Heart left ventricle (tissue), 16 donors: ENCODE data around the gene NUTM1. TPM values are rescaled to one million over a fixed set of nuclear protein-coding genes. Genes with fewer than 3 reads are reported as not detected.

Source experiments
- ATAC-seq, 4 donors: fragments of 200-7000 bp; cut with Tn5 transposase; one replicate each; pipeline ENCODE4 v1.9.1; 2020 to 2022; ENCODE audit warnings: moderate library complexity in 4 of 4, mild to moderate bottlenecking in 3 of 4, moderate number of reproducible peaks in 1 of 4
- DNase-seq, 5 donors: peaks; one replicate each; pipeline ENCODE4 v3.0.0-alpha.2; 2020
- H3K27ac ChIP-seq, 12 donors: fragments of 200-600 bp; sonication (generic) in 4 of 12; one replicate each; pipeline versions ENCODE4 v1.5.0 to v1.8.0; 2016 to 2022; ENCODE audit warnings: mild to moderate bottlenecking in 2 of 12
- H3K27me3 ChIP-seq, 9 donors: fragments of 200-600 bp; sonication (generic) in 2 of 9; one replicate each; pipeline versions ENCODE4 v1.5.1 to v1.8.0; 2016 to 2022; ENCODE audit warnings: mild to moderate bottlenecking in 3 of 9
- H3K36me3 ChIP-seq, 9 donors: fragments of 200-600 bp; sonication (generic) in 2 of 9; one replicate each; pipeline versions ENCODE4 v1.5.0 to v1.8.0; 2018 to 2022; ENCODE audit warnings: mild to moderate bottlenecking in 2 of 9
- H3K4me1 ChIP-seq, 12 donors: fragments of 200-600 bp; sonication (generic) in 4 of 12; one replicate each; pipeline versions ENCODE4 v1.5.0 to v1.8.0; 2016 to 2022; ENCODE audit warnings: mild to moderate bottlenecking in 3 of 12
- H3K4me3 ChIP-seq, 12 donors: fragments of 200-600 bp; sonication (generic) in 4 of 12; one replicate each; pipeline versions ENCODE4 v1.5.0 to v1.8.0; 2017 to 2022; ENCODE audit warnings: mild to moderate bottlenecking in 9 of 12, moderate library complexity in 4 of 12
- H3K9me3 ChIP-seq, 12 donors: fragments of 200-600 bp; sonication (generic) in 4 of 12; one replicate each; pipeline versions ENCODE4 v1.5.0 to v1.8.0; 2016 to 2022; ENCODE audit warnings: mild to moderate bottlenecking in 1 of 12
- CTCF ChIP-seq, 12 donors: fragments of 200-600 bp; sonication (generic) in 4 of 12; IDR thresholded peaks; one replicate each; pipeline versions ENCODE4 v1.5.0 to v1.8.0; 2018 to 2022; ENCODE audit warnings: antibody characterized with exemption in 12 of 12, mild to moderate bottlenecking in 5 of 12
- POLR2A ChIP-seq, 2 donors: fragments of 450-650 bp; IDR thresholded peaks; one replicate each; pipeline ENCODE4 v1.6.1; 2017; ENCODE audit warnings: antibody characterized with exemption in 2 of 2, mild to moderate bottlenecking in 2 of 2, moderate library complexity in 2 of 2
- WGBS, 4 donors: extraction: QIAGEN DNeasy Blood & Tissue Kit in 2 of 4; methylation state at CpG; one replicate each; pipeline versions ENCODE4 v1.1.5 to v1.1.7; 2013 to 2018; 5-methylcytosine and 5-hydroxymethylcytosine counted together
- intact Hi-C, 10 donors: fragments of 100-400 bp; cut with DNase I; formaldehyde crosslinking; loops; one replicate each; pipeline versions ENCODE4 v1.11.1 to v1.14.2; 2022
- long read RNA-seq, 3 donors: library from polyadenylated mRNA; unstranded; transcript quantifications; one replicate each; pipeline ENCODE4 v2.0.0, GENCODE V29; 2020 to 2021
- polyA plus RNA-seq, 2 donors: library from polyadenylated mRNA; stranded (reverse); fragments of 200-250 nt; gene quantifications; one replicate each; pipeline ENCODE4 v1.2.3, GENCODE V29; 2013
- total RNA-seq, 9 donors: library from RNA; depleted of rRNA in 2 of 9; stranded (reverse); fragments of >200 nt in 2 of 9; fragmentation: NEBNext Ultra II Directional in 3 of 9; extraction: Animal tissue kit (Norgen Biotek cat#: 25700) in 3 of 9; gene quantifications; one replicate each; pipeline versions ENCODE4 v1.1.0 to v1.2.4, GENCODE V29; 2016 to 2023
- donor health status: ischemic (EF 13 %, LVEDD 7.1; RV severe dilation, severe dysfunction).
- donor health status: healthy with polysubstance abuse.
- donor health status: DM: no; HTN: yes; CAD: no.
- donor health status: DM: no; HTN: no; CAD: no.
- donor health status: ischemic (EF 25% LVEDD 6.9; RV normal size, moderate dysfunction).
- donor health status: ischemic (EF 25% LVEDD 5.7; RV mildly dilated, moderate dysfunction).
- donor health status: healthy.
- donor health status: DM: yes; HTN: yes; CAD: no.
- donor health status: ischemic (EF 35%, LVEDD 5.7; RV mildly dilated, moderate dysfunction).
- donor health status: nonischemic (EF 11% LVEDD 7.7; RV severe dilation, severe dysfunction).
- donor health status: DM: yes; HTN: yes; CAD: no.
- donor health status: PGD.
- donor health status: ischemic (EF 29% LVEDD 5.4; RV normal size, mild dysfunction).
- donor health status: nonischemic (EF 23%, LVEDD 6.1; RV moderate dilation, normal function).

Gene NUTM1
- total RNA-seq, result not detected
- not detected for polyA plus RNA-seq
- long read RNA-seq, donor 1, result 0 reads
- long read RNA-seq, donor 2, result 0 reads
- long read RNA-seq, donor 3, result 0 reads

DNA sequence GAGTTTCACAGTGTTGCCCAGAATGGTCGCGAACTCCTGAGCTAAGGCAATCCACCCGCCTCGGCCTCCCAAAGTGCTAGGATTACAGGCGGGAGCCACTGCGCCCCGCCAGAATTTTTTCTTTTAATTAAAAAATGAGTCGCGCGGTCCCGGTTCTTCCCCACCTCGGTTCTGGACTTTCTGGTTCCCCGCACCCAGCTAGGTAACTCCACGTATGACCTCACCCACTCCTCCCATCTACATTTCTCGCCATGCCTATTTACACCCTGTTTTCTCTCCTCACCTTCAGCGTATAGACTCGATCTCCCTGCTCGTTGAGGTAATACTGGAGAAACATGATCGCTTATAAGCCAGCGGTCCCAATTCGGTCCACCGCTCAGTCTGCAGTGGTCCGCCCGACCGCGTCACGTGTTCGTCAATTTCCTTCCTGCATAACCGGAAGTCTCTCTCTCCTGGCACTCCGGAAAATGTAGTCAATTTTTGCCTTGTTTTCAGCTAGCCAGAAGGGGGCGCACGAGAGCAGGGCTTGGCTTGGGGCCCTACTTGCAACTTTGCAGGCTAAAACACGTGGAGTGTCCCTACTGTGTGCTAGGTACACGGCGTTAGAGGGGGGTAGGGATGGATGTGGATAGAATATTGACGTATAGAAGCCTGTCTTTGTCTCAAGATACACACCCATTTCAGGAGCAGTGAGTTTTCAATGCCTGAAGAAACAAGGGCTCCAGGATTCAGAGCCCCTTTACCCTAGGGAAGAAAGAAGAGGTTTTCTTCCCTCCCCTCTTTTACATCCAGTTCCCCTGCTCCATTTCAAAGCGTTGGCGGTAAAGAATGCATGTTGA, at the start of gene NUTM1, which contains the start of gene NOP10:
Gene NUTM1 (plus strand): TSS at position 579 of the 839 bp plus-strand sequence. CDS start 382 bp downstream, outside the sequence.
Gene NOP10 (minus strand): TSS at position 400 of the 839 bp plus-strand sequence. CDS start 63 bp downstream, at position 337.
- Histone ChIP-seq H3K9me3 (no peaks in the 10 kb centered on the region), H3K4me1 (peaks cover 0 to 37% (median 15%) of the 10 kb centered on the region in 12 donors), H3K27me3 (no peaks in the 10 kb centered on the region), H3K4me3 (peak within 1 kb of the TSS; percentile 56 to 94 (median 84)), H3K36me3 (peaks cover 0 to 30% (median 18%) of the 10 kb centered on the region in 9 donors), H3K27ac (peak within 1 kb of the TSS; percentile 60 to 96 (median 90))
- intact Hi-C loops, result loop anchor here in 6 of 10 donors (1.0 to 5.0 kb wide), 5 partner anchors 23 to 116 kb away; partner anchors contain the start of genes LPCAT4 (in 3 of the 6) and EMC4 (in 1 of the 6)
- TF ChIP-seq CTCF (IDR thresholded peaks at IDR 0.05) (peak; percentile 87 to 99 (median 96)), POLR2A (IDR thresholded peaks at IDR 0.05) (peak in 1 of 2 donors; percentile 60)
- ATAC-seq (peak; percentile 91 to 97 (median 95)), DNase-seq (peak; percentile 91 to 95 (median 92))
- 1 to 3% (median 2%) methylated on average over 38 of the region's 38 CpGs for WGBS, 4 donors

DNA sequence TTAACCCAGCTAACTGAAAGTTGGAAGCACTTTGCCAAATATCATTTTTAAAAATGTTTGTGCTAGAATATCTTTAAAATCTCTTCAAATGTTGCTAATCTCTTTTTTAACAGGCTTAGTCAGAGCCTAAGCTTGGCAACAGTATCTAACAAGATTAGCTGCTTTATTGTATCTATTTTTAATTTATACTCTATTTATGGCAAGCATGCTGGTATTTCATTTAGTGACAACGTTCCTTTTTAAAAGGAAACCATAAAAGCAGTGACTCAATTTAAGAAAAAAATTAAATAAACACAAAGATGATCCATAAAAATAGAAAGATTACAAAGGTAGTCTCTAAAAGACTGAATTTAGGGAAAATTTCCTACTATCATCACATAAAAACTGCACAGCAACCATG, 46.1 kb upstream of the NUTM1 start:
- peak overlapping the region in 1 of 12 donors; percentile 1 for H3K4me3 ChIP-seq
- H3K27ac ChIP-seq, result peak overlapping the region in 10 of 12 donors; percentile 39 to 72 (median 51)
- WGBS, 4 donors, result 3 to 11% (median 4%) methylated on average over 1 of the region's 1 CpG
- ATAC-seq, result peak in 2 of 4 donors; percentile 68 to 74
- no peaks in the 10 kb centered on the region for H3K9me3 ChIP-seq
- H3K36me3 ChIP-seq, result no peaks in the 10 kb centered on the region
- H3K27me3 ChIP-seq, result no peaks in the 10 kb centered on the region
- TF ChIP-seq POLR2A (IDR thresholded peaks at IDR 0.05) (no peak), CTCF (IDR thresholded peaks at IDR 0.05) (no peak)
- intact Hi-C loops, result no loop called here
- H3K4me1 ChIP-seq, result peaks cover 0 to 26% (median 19%) of the 10 kb centered on the region in 12 donors
- DNase-seq, result no peak

DNA sequence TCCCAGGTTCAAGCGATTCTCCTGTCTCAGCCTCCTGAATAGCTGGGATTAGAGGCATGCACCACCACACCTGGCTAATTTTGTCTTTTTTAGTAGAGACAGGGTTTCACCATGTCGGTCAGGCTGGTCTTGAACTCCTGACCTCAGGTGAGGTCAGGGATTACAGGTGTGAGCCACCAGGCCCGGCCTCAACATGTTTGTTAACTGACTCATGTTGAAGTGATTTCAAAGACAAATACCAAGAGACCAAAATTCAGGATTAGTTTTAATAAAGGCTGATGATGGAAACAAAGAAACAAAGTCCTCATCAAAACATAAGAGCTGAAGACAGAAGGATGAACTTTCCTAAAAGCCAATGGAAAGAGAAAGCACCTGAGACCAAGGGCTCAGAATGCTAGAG, 42.1 kb upstream of the NUTM1 start:
- 78 to 97% (median 95%) methylated on average over 3 of the region's 3 CpGs for WGBS, 4 donors
- intact Hi-C loops, result no loop called here

More for the DNA sequence above, 42.1 kb upstream of the NUTM1 start:
- ATAC-seq (no peak), DNase-seq (no peak)
- Histone ChIP-seq H3K27ac (no peak overlapping the region), H3K4me3 (no peak overlapping the region), H3K9me3 (no peaks in the 10 kb centered on the region), H3K36me3 (no peaks in the 10 kb centered on the region), H3K27me3 (no peaks in the 10 kb centered on the region), H3K4me1 (peaks cover 0 to 24% (median 18%) of the 10 kb centered on the region in 12 donors)
- TF ChIP-seq CTCF (IDR thresholded peaks at IDR 0.05) (no peak), POLR2A (IDR thresholded peaks at IDR 0.05) (no peak)
